Measurements from ENCODE around the gene RAB7B. TPM values are rescaled to one million over a fixed set of nuclear protein-coding genes. Genes with fewer than 3 reads are reported as not detected.

Gene RAB7B
- total RNA-seq, 1 donor from 2014 or later: not detected

DNA sequence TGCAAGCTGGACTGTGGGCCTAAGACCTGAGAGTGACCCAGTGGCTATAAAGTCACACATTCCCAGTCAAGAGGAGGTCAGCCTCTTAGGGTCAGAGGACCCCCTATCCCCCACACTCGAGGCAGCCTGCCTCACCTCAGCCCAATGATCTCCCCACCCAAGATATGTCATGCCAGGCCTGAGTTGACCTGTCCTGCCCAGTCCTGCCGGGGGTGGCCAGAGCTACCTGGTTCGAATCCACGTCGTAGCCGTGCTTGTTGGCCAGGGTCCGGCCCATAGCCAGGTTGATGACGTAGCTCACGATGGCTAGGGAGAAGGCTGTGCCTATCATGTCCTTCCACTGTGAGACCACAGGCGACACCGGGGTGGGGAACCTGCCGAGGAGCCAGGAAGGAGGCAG, 75.5 kb downstream of the RAB7B start:
- Mint-ChIP-seq H3K4me1 (ENCODE audit: low read depth) (peaks cover 18% of the 10 kb centered on the region), H3K36me3 (ENCODE audit: insufficient read depth) (no peaks in the 10 kb centered on the region), H3K9me3 (ENCODE audit: low read depth) (peaks cover 4% of the 10 kb centered on the region), H3K27ac (no peak overlapping the region), H3K4me3 (ENCODE audit: low read depth) (no peak overlapping the region), H3K27me3 (peaks cover 10% of the 10 kb centered on the region)
- TF ChIP-seq, protein P1, sequence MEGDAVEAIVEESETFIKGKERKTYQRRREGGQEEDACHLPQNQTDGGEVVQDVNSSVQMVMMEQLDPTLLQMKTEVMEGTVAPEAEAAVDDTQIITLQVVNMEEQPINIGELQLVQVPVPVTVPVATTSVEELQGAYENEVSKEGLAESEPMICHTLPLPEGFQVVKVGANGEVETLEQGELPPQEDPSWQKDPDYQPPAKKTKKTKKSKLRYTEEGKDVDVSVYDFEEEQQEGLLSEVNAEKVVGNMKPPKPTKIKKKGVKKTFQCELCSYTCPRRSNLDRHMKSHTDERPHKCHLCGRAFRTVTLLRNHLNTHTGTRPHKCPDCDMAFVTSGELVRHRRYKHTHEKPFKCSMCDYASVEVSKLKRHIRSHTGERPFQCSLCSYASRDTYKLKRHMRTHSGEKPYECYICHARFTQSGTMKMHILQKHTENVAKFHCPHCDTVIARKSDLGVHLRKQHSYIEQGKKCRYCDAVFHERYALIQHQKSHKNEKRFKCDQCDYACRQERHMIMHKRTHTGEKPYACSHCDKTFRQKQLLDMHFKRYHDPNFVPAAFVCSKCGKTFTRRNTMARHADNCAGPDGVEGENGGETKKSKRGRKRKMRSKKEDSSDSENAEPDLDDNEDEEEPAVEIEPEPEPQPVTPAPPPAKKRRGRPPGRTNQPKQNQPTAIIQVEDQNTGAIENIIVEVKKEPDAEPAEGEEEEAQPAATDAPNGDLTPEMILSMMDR (IDR thresholded peaks at IDR 0.05; ENCODE audit: unreplicated experiment): no peak
- no peak for DNase-seq (ENCODE audit: low spot score, unreplicated experiment)

DNA sequence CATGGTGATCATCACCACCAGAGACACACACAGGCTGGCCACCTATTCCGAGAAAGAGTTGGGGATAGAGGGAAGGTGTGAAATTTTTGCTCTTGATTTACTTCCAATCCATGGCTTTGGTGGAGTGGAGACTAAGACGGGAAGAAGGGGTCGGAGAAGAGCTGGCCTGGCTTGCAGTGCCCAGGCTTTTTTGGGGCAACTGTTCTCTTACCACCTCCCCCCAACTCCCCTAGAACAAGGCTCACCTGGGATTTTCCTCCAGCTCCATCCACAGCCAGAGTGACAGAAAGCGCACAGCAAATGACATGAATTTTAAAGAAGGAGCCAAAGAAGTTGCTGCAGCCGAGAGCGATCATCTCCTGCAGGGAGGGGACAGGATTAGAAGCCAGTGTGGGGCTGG, 75.9 kb downstream of the RAB7B start:
- H3K27me3 Mint-ChIP-seq: peaks cover 10% of the 10 kb centered on the region
- TF ChIP-seq, protein P1 (IDR thresholded peaks at IDR 0.05; ENCODE audit: unreplicated experiment): no peak
- H3K4me3 Mint-ChIP-seq (ENCODE audit: low read depth): no peak overlapping the region
- peaks cover 14% of the 10 kb centered on the region for H3K4me1 Mint-ChIP-seq (ENCODE audit: low read depth)
- peaks cover 4% of the 10 kb centered on the region for H3K9me3 Mint-ChIP-seq (ENCODE audit: low read depth)
- no peaks in the 10 kb centered on the region for H3K36me3 Mint-ChIP-seq (ENCODE audit: insufficient read depth)
- no peak overlapping the region for H3K27ac Mint-ChIP-seq
- no peak for DNase-seq (ENCODE audit: low spot score, unreplicated experiment)

Other genes starting within 250 kb of the RAB7B start
- 7.5 and 8.5 TPM in 2 replicates for gene RAB29, start 227.9 kb downstream of the RAB7B start, total RNA-seq
- 16.8 and 18.7 TPM in 2 replicates for gene SLC41A1, start 190.2 kb downstream of the RAB7B start, total RNA-seq
- not detected in 2 replicates for gene PM20D1, start 153.3 kb downstream of the RAB7B start, total RNA-seq
- gene SLC26A9, start 59.9 kb downstream of the RAB7B start, total RNA-seq: 2.9 and 3.2 TPM in 2 replicates
- gene CTSE, start 20.5 kb upstream of the RAB7B start, total RNA-seq: 5.6 and 8.4 TPM in 2 replicates
- not detected in 2 replicates for gene RHEX, start 49.8 kb upstream of the RAB7B start, total RNA-seq
- 0.60 TPM in 1 of 2 replicates, not detected in the other for gene AVPR1B, start 114.0 kb upstream of the RAB7B start, total RNA-seq
- gene FAM72A, start 199.4 kb upstream of the RAB7B start, total RNA-seq: 3.2 and 4.3 TPM in 2 replicates
- gene SRGAP2, start 200.1 kb upstream of the RAB7B start, total RNA-seq: 33.9 and 34.5 TPM in 2 replicates

All from progenitor cell of endocrine pancreas (in vitro differentiated cells).